GM21723 (cell line): Measurements from ENCODE around the gene LRRC40.

Experiments
- ATAC-seq: cut with Tn5 transposase; IDR thresholded peaks from one replicate; pipeline ENCODE4 v1.9.1; 2021; ENCODE audit warnings: mild to moderate bottlenecking, moderate library complexity; ENCODE audit not compliant: unreplicated experiment

LRRC40 gene

DNA sequence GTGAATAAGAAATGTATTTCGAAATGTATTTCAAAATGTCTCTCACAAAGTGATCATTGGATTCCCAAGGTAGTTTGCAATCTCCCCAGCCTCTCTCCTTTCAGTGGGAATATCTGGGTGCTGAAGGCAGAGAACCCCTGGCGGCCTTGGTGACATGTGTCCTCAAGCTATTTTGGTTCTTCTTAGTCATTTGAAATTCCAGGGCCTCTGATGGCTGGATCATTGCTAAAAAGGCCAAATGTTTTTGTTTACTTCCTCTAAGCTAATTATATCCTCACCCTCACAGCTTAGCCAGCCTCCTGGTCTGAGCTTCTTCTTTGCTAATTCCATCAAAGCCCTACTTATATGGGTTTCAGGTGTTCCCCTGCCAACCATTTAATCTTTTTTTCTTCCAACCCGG, 71.2 kb downstream of the LRRC40 start:
- ATAC-seq, result no peak

DNA sequence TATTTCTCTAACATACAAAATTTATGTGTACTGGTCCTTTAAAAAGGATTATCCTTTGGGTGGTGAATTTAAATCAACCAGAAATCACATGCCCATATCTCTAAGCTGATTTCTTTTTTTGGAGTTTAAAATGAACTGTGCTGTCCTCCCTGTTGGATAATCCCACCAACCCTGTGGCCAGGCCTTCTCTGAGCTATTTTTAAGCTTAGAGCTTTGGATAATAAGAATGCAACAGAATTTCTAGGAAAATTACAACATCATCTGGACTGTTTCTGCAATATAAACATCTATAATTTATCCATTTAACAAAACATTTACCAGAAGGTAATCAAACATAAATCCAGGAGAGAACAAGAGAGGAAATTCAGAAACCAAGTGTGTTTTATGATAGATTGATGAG, 88.3 kb downstream of the LRRC40 start:
- no peak for ATAC-seq

- ATAC-seq, result no peak
Measured at GRCh38 chr1:70115315-70115714, 90.1 kb downstream of the LRRC40 start.

DNA sequence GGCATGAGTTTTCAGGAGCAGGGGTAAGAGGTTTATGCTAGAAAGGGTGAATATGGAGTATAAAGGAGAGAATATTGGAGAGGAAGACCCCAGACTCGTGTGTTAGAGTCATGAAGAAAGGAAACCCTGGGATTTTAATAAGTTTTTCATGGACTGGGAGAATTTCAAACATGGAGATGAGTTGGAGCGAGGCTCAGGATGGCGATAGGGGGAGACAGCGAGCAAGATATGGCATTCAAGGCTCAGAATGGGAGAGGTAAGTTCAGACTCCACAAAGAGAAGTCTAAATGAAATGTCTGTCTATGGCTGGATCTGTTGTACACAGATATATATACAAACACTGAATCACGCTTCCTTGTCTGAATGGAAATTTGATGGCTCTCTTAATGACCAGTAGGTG, 92.5 kb downstream of the LRRC40 start:
- no peak for ATAC-seq

- no peak for ATAC-seq
Measured at GRCh38 chr1:70109241-70109640, 96.1 kb downstream of the LRRC40 start.

DNA sequence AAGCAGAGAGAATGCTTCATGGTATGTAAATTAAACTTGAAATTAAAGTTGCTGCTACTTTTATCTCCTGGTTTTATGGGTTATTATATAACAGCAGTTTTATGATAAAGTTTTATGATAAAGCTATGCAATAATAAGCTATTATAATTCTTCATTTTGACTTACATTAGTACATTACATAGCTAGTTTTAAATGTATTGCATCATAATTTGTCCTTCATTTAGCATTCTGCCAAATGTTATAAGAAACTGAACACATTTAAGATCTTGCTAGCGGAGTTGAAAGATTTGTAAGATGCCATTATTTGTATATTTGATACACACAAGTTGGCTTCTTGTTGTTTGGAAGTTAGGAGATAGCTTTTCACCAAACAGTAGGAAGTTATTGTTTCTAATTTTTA, 101.6 kb downstream of the LRRC40 start:
- ATAC-seq, result no peak

DNA sequence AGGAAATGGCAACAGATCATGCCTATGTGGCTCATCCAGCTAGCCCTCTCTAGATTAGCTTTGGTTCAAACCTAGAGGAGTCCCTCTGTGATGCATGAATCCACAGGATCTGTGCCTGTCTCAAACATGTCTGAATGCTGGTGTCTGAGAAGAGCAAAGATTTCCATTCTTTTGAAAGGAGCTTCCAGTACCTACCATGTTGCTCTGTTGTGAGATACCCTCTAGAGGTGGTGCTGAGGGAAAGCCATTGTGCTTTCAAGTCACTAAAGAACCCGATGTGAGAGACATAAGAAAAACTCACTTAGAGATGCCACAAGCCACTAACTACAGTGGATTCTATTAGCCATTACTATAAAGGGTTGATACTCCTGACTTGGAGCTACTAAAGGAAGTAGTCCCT, 103.6 kb downstream of the LRRC40 start:
- no peak for ATAC-seq

DNA sequence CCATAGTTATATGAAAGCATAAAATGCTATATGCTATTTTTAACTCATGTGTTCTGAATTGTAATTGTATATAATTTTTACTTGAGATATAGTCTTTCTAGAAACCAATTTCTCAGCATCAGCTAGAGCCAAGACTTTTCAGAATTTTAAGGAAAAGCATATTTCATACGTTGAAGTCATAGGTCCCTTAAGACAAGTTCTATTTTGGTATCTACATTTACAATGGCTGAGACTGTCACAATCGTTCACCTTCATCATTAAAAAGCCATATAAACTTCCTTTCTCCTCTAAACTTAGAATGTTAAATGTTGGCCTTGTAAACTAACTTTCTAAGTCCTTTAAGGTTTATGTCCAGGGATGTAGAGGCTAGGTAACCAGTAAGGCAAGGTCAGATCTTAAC, 104.1 kb downstream of the LRRC40 start:
- no peak for ATAC-seq
